ENCODE results near the gene SEC61A2.

- no peak for TF ChIP-seq CTCF (IDR thresholded peaks at IDR 0.05)
- TF ChIP-seq POLR2AphosphoS5 (IDR thresholded peaks at IDR 0.05): no peak
Measured at GRCh38 chr10:12109286-12109685, 20.2 kb upstream of the SEC61A2 start.
